HEK293 (cell line): ENCODE data around the gene ENGASE.

ENCODE experiments used
- CTCF ChIA-PET: fragments of 350-600 bp; formaldehyde crosslinking; extraction: SDS; loops from one replicate; lab custom pipeline; 2021; ENCODE audit warnings: antibody characterized with exemption; lab: Yijun Ruan, JAX
- POLR2A ChIA-PET: fragments of 300-600 bp; formaldehyde crosslinking; extraction: SDS; loops from one replicate; lab custom pipeline; 2020; ENCODE audit warnings: antibody characterized with exemption, inconsistent platforms; lab: Yijun Ruan, JAX
- H3K27ac ChIP-seq: fragments of 200-500 bp; sonication (Bioruptor generic); 2 replicates; pipeline ENCODE4 v1.5.1; 2014; ENCODE audit warnings: low read depth, low read length, control low read depth, inconsistent platforms; ENCODE audit errors: extremely low read depth
- H3K36me3 ChIP-seq, 2 experiments: fragments of 200-500 bp in 1 of 2; sonication (Bioruptor generic) in 1 of 2; 1 replicate in 1 of 2; 2 replicates in 1 of 2; pipeline ENCODE4 v1.5.1; 2014 to 2017; ENCODE audit warnings: inconsistent platforms in 2 of 2, low read length in 2 of 2; ENCODE audit not compliant: control insufficient read depth in 2 of 2, insufficient read depth in 1 of 2
- H3K4me1 ChIP-seq: fragments of 200-500 bp; sonication (Bioruptor generic); 2 replicates; pipeline ENCODE4 v1.5.1; 2014; ENCODE audit warnings: mild to moderate bottlenecking, low read length, inconsistent platforms; ENCODE audit not compliant: control insufficient read depth, insufficient read depth
- H3K4me3 ChIP-seq: 2 replicates; pipeline ENCODE4 v1.5.1; 2011; ENCODE audit warnings: low read depth, mild to moderate bottlenecking, control low read depth, low read length, moderate library complexity
- H3K9me3 ChIP-seq: fragments of 200-500 bp; sonication (Bioruptor generic); 2 replicates; pipeline ENCODE4 v1.5.1; 2014; ENCODE audit warnings: low read depth, low read length, inconsistent platforms; ENCODE audit not compliant: control insufficient read depth, insufficient read depth
- BCL6B ChIP-seq: fragments of 450-650 bp; formaldehyde crosslinking; IDR thresholded peaks from 2 replicates; pipeline ENCODE4 v1.5.1; 2017; ENCODE audit warnings: missing biosample characterization, missing genetic modification characterization
- KLF1 ChIP-seq: fragments of 450-650 bp; formaldehyde crosslinking; IDR thresholded peaks from 2 replicates; pipeline ENCODE4 v1.5.1; 2016; ENCODE audit warnings: missing biosample characterization, missing genetic modification characterization
- KLF9 ChIP-seq: fragments of 450-650 bp; formaldehyde crosslinking; IDR thresholded peaks from 2 replicates; pipeline ENCODE4 v1.5.1; 2016; ENCODE audit warnings: missing biosample characterization, missing genetic modification characterization, low read depth
- OSR2 ChIP-seq: fragments of 450-650 bp; formaldehyde crosslinking; IDR thresholded peaks from 2 replicates; pipeline ENCODE4 v1.5.1; 2016; ENCODE audit warnings: missing biosample characterization, missing genetic modification characterization
- PATZ1 ChIP-seq: fragments of 450-650 bp; formaldehyde crosslinking; IDR thresholded peaks from 2 replicates; pipeline ENCODE4 v1.5.1; 2016; ENCODE audit warnings: missing biosample characterization, missing genetic modification characterization
- PBX3 ChIP-seq: sonication (generic); formaldehyde crosslinking; IDR thresholded peaks from 2 replicates; pipeline ENCODE4 v1.8.1; 2022; ENCODE audit warnings: mild to moderate bottlenecking, moderate library complexity, missing genetic modification reagents
- YY1 ChIP-seq: fragments of 450-650 bp; formaldehyde crosslinking; IDR thresholded peaks from 2 replicates; pipeline ENCODE4 v1.5.1; 2018; ENCODE audit warnings: missing biosample characterization, missing genetic modification characterization
- YY2 ChIP-seq: fragments of 450-650 bp; formaldehyde crosslinking; IDR thresholded peaks from 2 replicates; pipeline ENCODE4 v1.5.1; 2016; ENCODE audit warnings: missing biosample characterization, missing genetic modification characterization
- ZBTB1 ChIP-seq: fragments of 450-650 bp; formaldehyde crosslinking; IDR thresholded peaks from 2 replicates; pipeline ENCODE4 v1.5.1; 2016; ENCODE audit warnings: missing biosample characterization, missing genetic modification characterization
- ZBTB17 ChIP-seq: fragments of 450-650 bp; formaldehyde crosslinking; IDR thresholded peaks from 2 replicates; pipeline ENCODE4 v1.5.1; 2016; ENCODE audit warnings: missing biosample characterization, missing genetic modification characterization
- ZFP3 ChIP-seq: fragments of 450-650 bp; formaldehyde crosslinking; IDR thresholded peaks from 2 replicates; pipeline ENCODE4 v1.5.1; 2016; ENCODE audit warnings: low read depth, missing biosample characterization, missing genetic modification characterization
- ZNF148 ChIP-seq: fragments of 450-650 bp; formaldehyde crosslinking; IDR thresholded peaks from 2 replicates; pipeline ENCODE4 v1.5.0; 2017; ENCODE audit warnings: missing biosample characterization, missing genetic modification characterization, borderline replicate concordance
- ZNF175 ChIP-seq: fragments of 450-650 bp; formaldehyde crosslinking; IDR thresholded peaks from 2 replicates; pipeline ENCODE4 v1.5.1; 2016; ENCODE audit warnings: missing biosample characterization, missing genetic modification characterization
- ZNF449 ChIP-seq: fragments of 450-650 bp; formaldehyde crosslinking; IDR thresholded peaks from 2 replicates; pipeline ENCODE4 v1.5.1; 2017; ENCODE audit warnings: missing biosample characterization, mild to moderate bottlenecking, missing genetic modification characterization, moderate library complexity
- ZNF561 ChIP-seq: fragments of 450-650 bp; IDR thresholded peaks from 2 replicates; pipeline ENCODE4 v1.5.1; 2018; ENCODE audit warnings: missing biosample characterization, missing genetic modification characterization, borderline replicate concordance
- ZNF600 ChIP-seq: fragments of 450-650 bp; formaldehyde crosslinking; IDR thresholded peaks from 2 replicates; pipeline ENCODE4 v1.5.1; 2016; ENCODE audit warnings: missing biosample characterization, missing genetic modification characterization
- ZNF645 ChIP-seq: fragments of 450-650 bp; formaldehyde crosslinking; IDR thresholded peaks from 2 replicates; pipeline ENCODE4; 2016; ENCODE audit warnings: missing biosample characterization, missing genetic modification characterization
- ZNF660 ChIP-seq: fragments of 450-650 bp; IDR thresholded peaks from 2 replicates; pipeline ENCODE4 v1.5.1; 2018; ENCODE audit warnings: missing biosample characterization, mild to moderate bottlenecking, missing genetic modification characterization
- ZNF692 ChIP-seq: fragments of 450-650 bp; formaldehyde crosslinking; IDR thresholded peaks from 2 replicates; pipeline ENCODE4 v1.5.1; 2016; ENCODE audit warnings: missing biosample characterization, missing genetic modification characterization
- ZNF768 ChIP-seq: fragments of 450-650 bp; formaldehyde crosslinking; IDR thresholded peaks from 2 replicates; pipeline ENCODE4 v1.5.1; 2018; ENCODE audit warnings: missing biosample characterization, mild to moderate bottlenecking, missing genetic modification characterization
- ZNF837 ChIP-seq: fragments of 450-650 bp; formaldehyde crosslinking; IDR thresholded peaks from 2 replicates; pipeline ENCODE4 v1.5.1; 2016; ENCODE audit warnings: missing biosample characterization, missing genetic modification characterization
- ZNF843 ChIP-seq: fragments of 450-650 bp; formaldehyde crosslinking; IDR thresholded peaks from 2 replicates; pipeline ENCODE4 v1.5.1; 2016; ENCODE audit warnings: missing biosample characterization, missing genetic modification characterization

The ENGASE gene

GRCh38 chr17:79086609-79087427 lies 12.2 kb downstream of the ENGASE start (continued):
- no peak for TF ChIP-seq ZBTB17
- no peak for TF ChIP-seq ZNF645 (tag by site-specific recombination)
- TF ChIP-seq KLF9, result no peak
- TF ChIP-seq ZNF148 (tag by site-specific recombination), result no peak
- no peak for TF ChIP-seq ZNF600 (tag by site-specific recombination)
- no peak for TF ChIP-seq ZNF449
- TF ChIP-seq ZNF660, result no peak

- ChIA-PET CTCF (interaction anchor here (0.5 to 15.1 kb wide), 49 partner anchors 8 to 1607 kb away, joined by 3 to 346 read pairs (median 5); partner anchors contain the start of gene ENGASE), POLR2A (interaction anchor here (0.8 to 1.2 kb wide), 2 partner anchors 25 to 301 kb away, joined by 3 read pairs; no protein-coding TSS in a partner anchor)
- Histone ChIP-seq H3K36me3 (peaks cover 0 to 58% of the 10 kb centered on the region in 2 experiments; a peak in 2 of 3 replicates), H3K4me1 (no peaks in the 10 kb centered on the region), H3K4me3 (no peak overlapping the region), H3K9me3 (no peaks in the 10 kb centered on the region), H3K27ac (no peak overlapping the region)
- no peak for TF ChIP-seq ZBTB1 (tag by site-specific recombination)
- TF ChIP-seq ZNF837 (tag by site-specific recombination), result no peak
- no peak for TF ChIP-seq ZNF692 (tag by site-specific recombination)
- TF ChIP-seq OSR2 (tag by site-specific recombination), result no peak
- TF ChIP-seq ZNF175 (tag by site-specific recombination), result no peak
- no peak for TF ChIP-seq PATZ1 (tag by site-specific recombination)
- 0 out of 2 replicates have a peak, but pooled peaks have one; percentile 22 for TF ChIP-seq ZNF768
- no peak for TF ChIP-seq YY2 (tag by site-specific recombination)
- TF ChIP-seq BCL6B (tag by site-specific recombination), result no peak
- TF ChIP-seq KLF1 (tag by site-specific recombination), result no peak
- 0 out of 2 replicates have a peak, but pooled peaks have one; percentile 31 for TF ChIP-seq PBX3
- 0 out of 2 replicates have a peak, but pooled peaks have one; percentile 23 for TF ChIP-seq ZNF561 (tag by site-specific recombination)
- no peak for TF ChIP-seq ZNF843 (tag by site-specific recombination)
- no peak for TF ChIP-seq ZFP3 (tag by site-specific recombination)
- no peak for TF ChIP-seq YY1 (tag by site-specific recombination)
Measured at GRCh38 chr17:79087428-79088143, 13.0 kb downstream of the ENGASE start.
